ENCODE measurements around the gene ZDHHC20.

- TF ChIP-seq POLR2A (IDR thresholded peaks at IDR 0.05) (no peak), CTCF (IDR thresholded peaks at IDR 0.05) (no peak), EP300 (IDR thresholded peaks at IDR 0.05; ENCODE audit: low read depth) (no peak)
These were observed 24.5 kb downstream of the ZDHHC20 start for GRCh38 chr13:21434588-21434987.
